Measurements from ENCODE around the gene MAMDC4.

DNA sequence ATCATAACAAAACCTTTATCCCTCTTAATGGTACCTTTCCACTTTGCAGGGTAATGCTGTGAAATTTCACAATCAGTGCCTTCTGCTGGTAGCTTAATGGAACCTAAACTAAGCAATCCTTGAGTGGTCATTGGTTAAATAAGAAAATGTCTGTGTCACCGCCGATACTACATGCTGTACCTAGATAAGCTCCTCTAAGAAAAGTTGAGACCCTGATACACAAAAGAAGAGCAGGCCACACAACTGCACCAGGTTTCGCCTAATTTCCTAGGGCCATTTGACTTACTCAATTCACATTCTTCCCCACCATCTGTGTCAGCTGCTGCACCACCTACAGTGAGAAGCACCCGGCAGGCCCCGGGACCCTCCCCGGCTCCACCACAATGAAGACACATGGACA is 23.0 kb downstream of the MAMDC4 start:
- TF ChIP-seq, protein P1, sequence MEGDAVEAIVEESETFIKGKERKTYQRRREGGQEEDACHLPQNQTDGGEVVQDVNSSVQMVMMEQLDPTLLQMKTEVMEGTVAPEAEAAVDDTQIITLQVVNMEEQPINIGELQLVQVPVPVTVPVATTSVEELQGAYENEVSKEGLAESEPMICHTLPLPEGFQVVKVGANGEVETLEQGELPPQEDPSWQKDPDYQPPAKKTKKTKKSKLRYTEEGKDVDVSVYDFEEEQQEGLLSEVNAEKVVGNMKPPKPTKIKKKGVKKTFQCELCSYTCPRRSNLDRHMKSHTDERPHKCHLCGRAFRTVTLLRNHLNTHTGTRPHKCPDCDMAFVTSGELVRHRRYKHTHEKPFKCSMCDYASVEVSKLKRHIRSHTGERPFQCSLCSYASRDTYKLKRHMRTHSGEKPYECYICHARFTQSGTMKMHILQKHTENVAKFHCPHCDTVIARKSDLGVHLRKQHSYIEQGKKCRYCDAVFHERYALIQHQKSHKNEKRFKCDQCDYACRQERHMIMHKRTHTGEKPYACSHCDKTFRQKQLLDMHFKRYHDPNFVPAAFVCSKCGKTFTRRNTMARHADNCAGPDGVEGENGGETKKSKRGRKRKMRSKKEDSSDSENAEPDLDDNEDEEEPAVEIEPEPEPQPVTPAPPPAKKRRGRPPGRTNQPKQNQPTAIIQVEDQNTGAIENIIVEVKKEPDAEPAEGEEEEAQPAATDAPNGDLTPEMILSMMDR (conservative IDR thresholded peaks at IDR 0.05) = no peak
- no peak for TF ChIP-seq ZFX (IDR thresholded peaks at IDR 0.05)
